ENCODE measurements around the gene ZCCHC3. TPM values are rescaled to one million over a fixed set of nuclear protein-coding genes. Genes with fewer than 3 reads are reported as not detected.

ZCCHC3 gene
- total RNA-seq, 4 donors from 2014 or later = 7.3 to 10.8 (median 9.2) TPM

- intact Hi-C loops (cut with DNase I; ENCODE audit: low total_unique reads) = no loop called here
- no peak for DNase-seq (ENCODE audit: low spot score in 2 of 2)
- H3K4me3 ChIP-seq (ENCODE audit: low read depth, poor library complexity, severe bottlenecking) = no peak overlapping the region
- WGBS, 2 donors = 77% methylated on average over 7 of the region's 7 CpGs
- TF ChIP-seq CTCF (IDR thresholded peaks at IDR 0.05) = no peak
- TF ChIP-seq POLR2A (IDR thresholded peaks at IDR 0.05) = no peak
These were observed 14.2 kb downstream of the ZCCHC3 start for GRCh38 chr20:311609-312008.

- WGBS, 2 donors = 49 to 57% methylated on average over 8 of the region's 8 CpGs
These were observed 14.7 kb downstream of the ZCCHC3 start for GRCh38 chr20:312067-312466.

GRCh38 chr20:312866-313265, 15.5 kb downstream of the ZCCHC3 start:
- no peak for DNase-seq (ENCODE audit: low spot score in 2 of 2)
- H3K4me3 ChIP-seq (ENCODE audit: low read depth, poor library complexity, severe bottlenecking) = no peak overlapping the region
- 67 to 74% methylated on average over 1 of the region's 1 CpG for WGBS, 2 donors
- intact Hi-C loops (cut with DNase I; ENCODE audit: low total_unique reads) = no loop called here
- TF ChIP-seq POLR2A (IDR thresholded peaks at IDR 0.05) = no peak
- no peak for TF ChIP-seq CTCF (IDR thresholded peaks at IDR 0.05)

More at GRCh38 chr20:312067-312466, 14.7 kb downstream of the ZCCHC3 start:
- no peak for TF ChIP-seq POLR2A (IDR thresholded peaks at IDR 0.05)
- TF ChIP-seq CTCF (IDR thresholded peaks at IDR 0.05) = no peak
- intact Hi-C loops (cut with DNase I; ENCODE audit: low total_unique reads) = no loop called here
- DNase-seq (ENCODE audit: low spot score in 2 of 2) = no peak
- H3K4me3 ChIP-seq (ENCODE audit: low read depth, poor library complexity, severe bottlenecking) = no peak overlapping the region

GRCh38 chr20:313402-313801, 16.0 kb downstream of the ZCCHC3 start:
- 84 to 94% methylated on average over 5 of the region's 5 CpGs for WGBS, 2 donors
- TF ChIP-seq POLR2A (IDR thresholded peaks at IDR 0.05) (no peak), CTCF (IDR thresholded peaks at IDR 0.05) (no peak)
- DNase-seq (ENCODE audit: low spot score in 2 of 2) = no peak
- intact Hi-C loops (cut with DNase I; ENCODE audit: low total_unique reads) = no loop called here
- H3K4me3 ChIP-seq (ENCODE audit: low read depth, poor library complexity, severe bottlenecking) = no peak overlapping the region

- intact Hi-C loops (cut with DNase I; ENCODE audit: low total_unique reads) = no loop called here
These were observed 16.6 kb downstream of the ZCCHC3 start for GRCh38 chr20:313948-314347.

More at GRCh38 chr20:313948-314347, 16.6 kb downstream of the ZCCHC3 start:
- no peak for DNase-seq (ENCODE audit: low spot score in 2 of 2)
- no peak for TF ChIP-seq POLR2A (IDR thresholded peaks at IDR 0.05)
- TF ChIP-seq CTCF (IDR thresholded peaks at IDR 0.05) = no peak
- H3K4me3 ChIP-seq (ENCODE audit: low read depth, poor library complexity, severe bottlenecking) = no peak overlapping the region
